ENCODE results near the gene GOSR2.

Gene GOSR2

DNA sequence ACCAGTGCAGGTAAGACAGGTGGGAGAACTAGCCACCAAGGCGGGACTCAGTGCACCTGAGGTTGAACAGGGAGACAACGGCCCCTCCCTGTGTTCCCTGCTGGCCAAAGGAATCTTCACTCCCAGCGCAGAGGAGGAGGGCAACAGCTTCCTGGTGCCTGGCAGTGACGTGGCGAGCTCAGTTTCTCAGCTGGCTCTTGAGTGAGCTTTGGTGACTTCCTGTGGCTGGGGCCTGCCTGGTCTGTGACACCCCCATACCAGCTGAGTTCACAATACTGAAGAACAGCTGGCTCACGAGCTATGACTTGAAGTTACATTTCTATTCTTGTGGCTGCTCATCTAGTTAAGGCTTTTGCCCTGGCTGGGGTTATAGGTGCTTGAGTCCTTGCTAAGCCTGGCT, 45.5 kb upstream of the GOSR2 start:
- TF ChIP-seq, protein P1, sequence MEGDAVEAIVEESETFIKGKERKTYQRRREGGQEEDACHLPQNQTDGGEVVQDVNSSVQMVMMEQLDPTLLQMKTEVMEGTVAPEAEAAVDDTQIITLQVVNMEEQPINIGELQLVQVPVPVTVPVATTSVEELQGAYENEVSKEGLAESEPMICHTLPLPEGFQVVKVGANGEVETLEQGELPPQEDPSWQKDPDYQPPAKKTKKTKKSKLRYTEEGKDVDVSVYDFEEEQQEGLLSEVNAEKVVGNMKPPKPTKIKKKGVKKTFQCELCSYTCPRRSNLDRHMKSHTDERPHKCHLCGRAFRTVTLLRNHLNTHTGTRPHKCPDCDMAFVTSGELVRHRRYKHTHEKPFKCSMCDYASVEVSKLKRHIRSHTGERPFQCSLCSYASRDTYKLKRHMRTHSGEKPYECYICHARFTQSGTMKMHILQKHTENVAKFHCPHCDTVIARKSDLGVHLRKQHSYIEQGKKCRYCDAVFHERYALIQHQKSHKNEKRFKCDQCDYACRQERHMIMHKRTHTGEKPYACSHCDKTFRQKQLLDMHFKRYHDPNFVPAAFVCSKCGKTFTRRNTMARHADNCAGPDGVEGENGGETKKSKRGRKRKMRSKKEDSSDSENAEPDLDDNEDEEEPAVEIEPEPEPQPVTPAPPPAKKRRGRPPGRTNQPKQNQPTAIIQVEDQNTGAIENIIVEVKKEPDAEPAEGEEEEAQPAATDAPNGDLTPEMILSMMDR (conservative IDR thresholded peaks at IDR 0.05; ENCODE audit: control insufficient read depth, insufficient read depth, low read depth, low read length): no peak
- H3K4me3 ChIP-seq (ENCODE audit: control insufficient read depth, low read depth, low read length): no peak overlapping the region
- no peak for DNase-seq (ENCODE audit: low read depth)

DNA sequence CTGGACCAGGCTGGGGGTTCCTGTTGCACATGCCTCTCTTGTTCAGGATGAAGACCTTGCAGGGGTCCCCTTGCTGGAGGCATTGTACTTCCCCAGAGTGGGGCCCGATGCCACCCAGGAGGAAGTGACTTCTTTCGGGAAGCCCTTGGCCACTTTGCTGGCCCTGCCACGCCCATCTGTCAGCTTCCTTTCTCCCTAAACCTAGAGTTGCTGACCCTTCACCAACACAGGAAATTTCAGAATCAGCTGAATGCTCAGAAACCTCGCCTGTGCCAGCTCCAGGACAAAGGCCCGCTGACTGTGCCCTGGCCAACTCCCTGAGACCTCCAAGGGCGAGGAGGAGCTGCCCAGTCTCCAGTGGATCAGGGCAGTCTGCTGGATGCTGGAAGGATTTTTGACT, 44.9 kb upstream of the GOSR2 start:
- no peak for DNase-seq (ENCODE audit: low read depth)
- TF ChIP-seq, protein P1 (conservative IDR thresholded peaks at IDR 0.05; ENCODE audit: control insufficient read depth, insufficient read depth, low read depth, low read length): no peak
- H3K4me3 ChIP-seq (ENCODE audit: control insufficient read depth, low read depth, low read length): no peak overlapping the region

DNA sequence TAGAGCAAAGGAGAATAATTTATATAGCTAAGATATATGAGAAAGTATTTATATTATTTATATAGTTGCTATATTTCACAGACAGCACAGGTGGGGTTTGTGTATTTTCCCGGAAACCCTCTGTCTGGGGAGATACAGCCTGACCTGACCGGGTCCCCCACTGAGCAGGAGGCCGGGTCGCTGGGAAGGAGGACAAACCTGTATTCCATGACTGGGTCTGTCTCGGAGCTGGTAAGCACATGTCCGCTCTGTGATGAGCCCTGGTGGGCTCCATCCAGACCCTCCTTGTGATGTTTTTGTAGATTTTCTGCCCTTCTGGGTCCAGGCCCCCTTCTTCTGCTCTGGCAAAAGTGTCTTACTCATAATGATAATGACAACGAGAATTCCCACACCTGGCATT, 43.9 kb upstream of the GOSR2 start:
- no peak overlapping the region for H3K4me3 ChIP-seq (ENCODE audit: control insufficient read depth, low read depth, low read length)
- DNase-seq (ENCODE audit: low read depth): no peak
- TF ChIP-seq, protein P1 (conservative IDR thresholded peaks at IDR 0.05; ENCODE audit: control insufficient read depth, insufficient read depth, low read depth, low read length): no peak

DNA sequence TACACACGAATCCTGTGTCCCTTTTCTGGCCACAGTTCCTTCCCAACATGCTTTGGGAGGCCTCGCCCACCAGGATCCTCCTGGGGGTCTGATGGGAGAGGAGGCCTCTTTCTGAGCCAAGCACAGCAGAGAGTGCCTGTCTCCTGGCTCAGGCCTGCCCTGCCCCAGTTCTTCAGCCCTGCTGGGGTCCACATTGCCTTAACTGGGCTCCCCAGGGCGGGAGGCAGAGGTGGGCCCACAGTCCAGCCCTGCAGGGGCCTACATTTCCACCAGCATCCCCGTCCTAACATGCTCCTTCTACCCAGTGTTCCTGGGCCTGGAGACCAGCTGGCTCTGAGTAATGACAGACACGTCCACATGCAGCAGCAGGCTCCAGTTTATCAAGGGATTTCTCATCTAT, 41.9 kb upstream of the GOSR2 start:
- H3K4me3 ChIP-seq (ENCODE audit: control insufficient read depth, low read depth, low read length): no peak overlapping the region
- TF ChIP-seq, protein P1 (conservative IDR thresholded peaks at IDR 0.05; ENCODE audit: control insufficient read depth, insufficient read depth, low read depth, low read length): no peak
- DNase-seq (ENCODE audit: low read depth): no peak

DNA sequence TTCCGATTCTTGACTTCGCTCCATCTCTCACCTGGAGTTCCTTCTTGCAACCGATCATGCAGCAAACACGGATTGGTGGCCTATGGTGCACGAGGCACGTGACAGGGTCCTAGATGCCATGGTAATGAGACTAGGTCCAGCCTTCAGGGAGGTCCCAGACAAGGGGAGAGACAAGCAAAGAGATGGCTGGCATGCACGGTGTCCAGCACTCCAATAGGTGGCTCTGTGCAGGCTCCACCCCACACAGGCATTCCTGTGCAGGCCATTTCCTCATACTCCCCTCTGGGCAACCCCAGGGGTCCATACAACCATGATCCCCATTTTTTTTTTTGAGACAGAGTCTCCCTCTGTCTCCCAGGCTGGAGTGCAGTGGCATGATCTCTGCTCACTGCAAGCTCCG, 40.3 kb upstream of the GOSR2 start:
- TF ChIP-seq, protein P1 (conservative IDR thresholded peaks at IDR 0.05; ENCODE audit: control insufficient read depth, insufficient read depth, low read depth, low read length): no peak
- DNase-seq (ENCODE audit: low read depth): no peak

DNA sequence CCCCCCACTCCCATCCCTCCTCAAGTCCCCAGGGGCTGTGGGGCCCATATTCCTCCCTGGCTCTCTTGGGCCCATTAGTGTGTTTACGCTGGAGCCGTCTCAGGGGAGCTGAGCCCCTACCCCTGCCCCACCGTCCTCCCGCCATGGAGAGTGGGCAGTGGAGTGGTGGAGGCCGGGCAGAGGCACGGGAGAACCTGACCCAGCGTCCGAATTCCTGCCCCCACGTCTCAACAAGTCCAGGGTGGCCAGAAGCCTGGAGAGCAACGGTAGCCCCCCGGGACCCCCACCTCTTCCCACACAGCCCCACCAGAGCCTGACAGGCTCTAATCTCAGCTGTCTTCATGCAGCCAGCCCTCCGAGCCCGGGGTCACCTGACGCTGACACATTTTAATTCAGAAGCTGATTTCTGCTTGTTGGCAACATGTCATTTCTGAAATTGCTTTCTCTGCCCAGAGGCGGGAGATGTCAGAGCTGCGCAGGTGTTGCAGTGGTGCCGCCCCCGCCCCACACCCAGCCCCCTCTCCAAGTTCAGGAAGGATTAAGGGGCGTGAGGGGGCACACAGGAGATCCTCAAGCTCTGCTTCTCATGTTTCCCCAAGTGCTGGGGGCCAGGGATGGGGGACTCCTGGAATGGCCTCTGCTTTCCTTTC, 39.0 kb upstream of the GOSR2 start:
- no peak overlapping the region for H3K4me3 ChIP-seq (ENCODE audit: control insufficient read depth, low read depth, low read length)
- no peak for DNase-seq (ENCODE audit: low read depth)
- TF ChIP-seq, protein P1 (conservative IDR thresholded peaks at IDR 0.05; ENCODE audit: control insufficient read depth, insufficient read depth, low read depth, low read length): no peak

More for the DNA sequence above, 40.3 kb upstream of the GOSR2 start:
- no peak overlapping the region for H3K4me3 ChIP-seq (ENCODE audit: control insufficient read depth, low read depth, low read length)

DNA sequence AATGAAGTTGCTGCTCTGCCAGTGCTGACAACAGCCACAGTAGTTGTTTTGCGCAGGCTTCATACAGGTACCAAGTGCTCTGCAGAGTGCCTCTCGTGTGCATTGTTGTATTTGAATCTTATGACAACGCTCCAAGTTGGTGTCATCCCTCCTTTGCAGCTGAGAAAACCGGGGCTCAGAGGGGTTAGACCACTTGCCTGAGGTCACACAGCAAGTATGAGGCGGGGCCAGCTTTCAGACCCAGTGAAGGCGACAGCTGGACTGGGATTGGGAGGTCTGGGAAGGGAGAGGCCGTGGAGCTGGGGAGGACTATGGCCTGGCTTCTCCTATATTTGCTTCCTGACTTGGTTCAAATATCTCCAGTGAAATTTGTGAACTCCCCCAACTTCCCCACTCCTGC, 38.4 kb upstream of the GOSR2 start:
- TF ChIP-seq, protein P1 (conservative IDR thresholded peaks at IDR 0.05; ENCODE audit: control insufficient read depth, insufficient read depth, low read depth, low read length): no peak
- no peak overlapping the region for H3K4me3 ChIP-seq (ENCODE audit: control insufficient read depth, low read depth, low read length)
- DNase-seq (ENCODE audit: low read depth): no peak
